Measurements from ENCODE around the gene TTC3. TPM values are rescaled to one million over a fixed set of nuclear protein-coding genes. Genes with fewer than 3 reads are reported as not detected.

The TTC3 gene
- total and polyA plus RNA-seq, 10 of the 15 experiments (the other 5 are each of a cell fraction or from before 2014, with no cell fraction given): 23.1 to 94.9 (median 72.7) TPM

- TF ChIP-seq SIX5 (IDR thresholded peaks at IDR 0.05; ENCODE audit: low read depth, low read length, severe bottlenecking): no peak
These were observed 158.2 kb downstream of the TTC3 start (continued) for GRCh38 chr21:37231249-37231645.

GRCh38 chr21:37231671-37232070, 158.6 kb downstream of the TTC3 start:
- Histone ChIP-seq H3K4me2 (ENCODE audit: control insufficient read depth, insufficient read depth) (peak overlapping the region; percentile 83), H3K9me3 (replicated peaks; ENCODE audit: control insufficient read depth, insufficient read depth, low read length) (no peaks in the 10 kb centered on the region), H2AFZ (ENCODE audit: control insufficient read depth, low read depth, low read length) (no peak overlapping the region), H3K27ac (ENCODE audit: control insufficient read depth, insufficient read depth) (peak overlapping the region; percentile 87), H3K36me3 (ENCODE audit: control insufficient read depth in 2 of 2, insufficient read depth in 2 of 2, low read length in 1 of 2) (peaks cover 24 to 26% of the 10 kb centered on the region in 2 experiments; a peak in 3 of 4 replicates), H3K4me1 (ENCODE audit: control insufficient read depth, insufficient read depth, low read length) (peaks cover 19% of the 10 kb centered on the region), H3K4me3 (peak overlapping the region; percentile 39; the same call in 1 of the 2 replicates), H3K79me2 (ENCODE audit: control insufficient read depth, insufficient read depth, low read length) (no peaks in the 10 kb centered on the region; the same call in 1 of the 2 replicates), H3K27me3 (replicated peaks in 1 of 2; ENCODE audit: control insufficient read depth in 2 of 2, insufficient read depth in 2 of 2, low read length in 1 of 2) (no peaks in the 10 kb centered on the region), H3K9ac (ENCODE audit: control insufficient read depth, insufficient read depth, low read length) (peak overlapping the region; percentile 39; the same call in 1 of the 2 replicates), H4K20me1 (ENCODE audit: control insufficient read depth, insufficient read depth) (no peaks in the 10 kb centered on the region)
- ChIA-PET CTCF (interaction anchor here (0.8 to 1.7 kb wide), 5 partner anchors 11 to 33 kb away, joined by 3 to 5 read pairs (median 4); no protein-coding TSS in a partner anchor), POLR2A (interaction anchor here (1.0 to 2.5 kb wide), 2 partner anchors 23 to 27 kb away, joined by 3 to 12 read pairs; no protein-coding TSS in a partner anchor), RAD21 (ENCODE audit: unreplicated experiment) (interaction anchor here (1.1 to 1.6 kb wide), 4 partner anchors 23 to 65 kb away, joined by 3 to 8 read pairs (median 5); no protein-coding TSS in a partner anchor), SMC1A (ENCODE audit: uncharacterized antibody, unreplicated experiment) (interaction anchor here (0.6 to 4.6 kb wide), 8 partner anchors 9 to 85 kb away, joined by 3 to 34 read pairs (median 5); no protein-coding TSS in a partner anchor)
- ATAC-seq (peak; percentile 12; the same call in 2 of the 3 replicates), FAIRE-seq (no peak), DNase-seq (ENCODE audit: low read depth, low spot score) (no peak)
- no peak for TF ChIP-seq MXI1 (IDR thresholded peaks at IDR 0.05; ENCODE audit: low read depth, low read length)
- no peak for TF ChIP-seq SUZ12 (IDR thresholded peaks at IDR 0.05; ENCODE audit: unreplicated experiment)
- TF ChIP-seq ATF7 (IDR thresholded peaks at IDR 0.05; ENCODE audit: low read depth): no peak
- TF ChIP-seq NR2C2 (IDR thresholded peaks at IDR 0.05; ENCODE audit: borderline replicate concordance, control insufficient read depth, insufficient read length, low read depth): no peak
- 97% methylated on average over 16 of the region's 16 CpGs for WGBS (ENCODE audit: insufficient coverage, insufficient replicate concordance, low lambda C conversion rate, missing lambda C conversion rate)
- intact Hi-C loops (cut with micrococcal nuclease; ENCODE audit: unreplicated experiment): no loop called here
- in situ Hi-C loops (cut with MboI): no loop called here
- no TSS peak for BruUV-seq (replicated peaks)

Measured in GM12878 (cell line).